ENCODE data around the gene RNU6-7.

Gene RNU6-7

GRCh38 chr14:32205984-32206383 lies 4.1 kb downstream of the RNU6-7 start:
- no peak for DNase-seq

- DNase-seq: no peak
Observed at GRCh38 chr14:32206552-32206951, 4.7 kb downstream of the RNU6-7 start.

- DNase-seq: no peak
Observed at GRCh38 chr14:32208490-32208889, 6.6 kb downstream of the RNU6-7 start.

- DNase-seq: no peak
Observed at GRCh38 chr14:32209471-32209870, 7.6 kb downstream of the RNU6-7 start.

GRCh38 chr14:32211068-32211404 lies 9.2 kb downstream of the RNU6-7 start:
- DNase-seq: no peak

- DNase-seq: no peak
Observed at GRCh38 chr14:32212833-32213232, 11.0 kb downstream of the RNU6-7 start.

- no peak for DNase-seq
Observed at GRCh38 chr14:32217301-32217700, 15.5 kb downstream of the RNU6-7 start.

- DNase-seq: peak; percentile 63
Observed at GRCh38 chr14:32224737-32225377, 23.0 kb downstream of the RNU6-7 start.

GRCh38 chr14:32225378-32225920 lies 23.6 kb downstream of the RNU6-7 start:
- DNase-seq: no peak

- DNase-seq: no peak
Observed at GRCh38 chr14:32226056-32226455, 24.2 kb downstream of the RNU6-7 start.

- DNase-seq: no peak
Observed at GRCh38 chr14:32230181-32230580, 28.3 kb downstream of the RNU6-7 start.

- no peak for DNase-seq
Observed at GRCh38 chr14:32230695-32231280, 28.9 kb downstream of the RNU6-7 start.

- DNase-seq: no peak
Observed at GRCh38 chr14:32232481-32232880, 30.6 kb downstream of the RNU6-7 start.

GRCh38 chr14:32233260-32233659 lies 31.4 kb downstream of the RNU6-7 start:
- no peak for DNase-seq

GRCh38 chr14:32244404-32244803 lies 42.6 kb downstream of the RNU6-7 start:
- no peak for DNase-seq

- DNase-seq: no peak
Observed at GRCh38 chr14:32246751-32247150, 44.9 kb downstream of the RNU6-7 start.

- DNase-seq: no peak
Observed at GRCh38 chr14:32249371-32249770, 47.5 kb downstream of the RNU6-7 start.

- no peak for DNase-seq
Observed at GRCh38 chr14:32249780-32250179, 47.9 kb downstream of the RNU6-7 start.

- no peak for DNase-seq
Observed at GRCh38 chr14:32250681-32251080, 48.8 kb downstream of the RNU6-7 start.

GRCh38 chr14:32251530-32251929 lies 49.7 kb downstream of the RNU6-7 start:
- DNase-seq: no peak
